K562 (cell line): ENCODE data around the gene TTLL8. TPM values are rescaled to one million over a fixed set of nuclear protein-coding genes. Genes with fewer than 3 reads are reported as not detected.

Source experiments
- ATAC-seq: fragments of 200-7000 bp; cut with Tn5 transposase; 3 replicates; pipeline ENCODE4 v1.9.1; 2020; ENCODE audit warnings: moderate library complexity
- BruUV-seq: library from RNA; stranded (reverse); fragments of 400-500 nt; replicated peaks from 2 replicates; lab custom pipeline; 2021; lab: Mats Ljungman, UMichigan
- CTCF ChIA-PET: fragments of 300-600 bp; formaldehyde crosslinking; extraction: SDS; loops from one replicate; lab custom pipeline; 2021; ENCODE audit warnings: low intra/inter-chr PET ratio; lab: Yijun Ruan, JAX
- POLR2A ChIA-PET: fragments of 300-600, 350-650 bp; sonication (Branson Sonifier 250); formaldehyde crosslinking; extraction: SDS; loops from one replicate; lab custom pipeline; 2021; ENCODE audit warnings: antibody characterized with exemption, inconsistent platforms; lab: Yijun Ruan, JAX
- DNase-seq, 4 experiments: peaks; one replicate each; pipeline versions ENCODE4 v3.0.0 to v3.0.0-alpha.2; 2011 to 2018; ENCODE audit warnings: low spot score in 3 of 4, mixed read lengths in 3 of 4; ENCODE audit errors: extremely low read depth in 1 of 4
- FAIRE-seq: peaks from 2 replicates; lab custom pipeline; 2011; peaks lifted over from hg19 to GRCh38; lab: Jason Lieb, UNC
- H2AFZ ChIP-seq: 2 replicates; pipeline ENCODE4 v1.6.0; 2011; ENCODE audit warnings: low read depth, low read length, control low read depth, inconsistent platforms
- H3K27ac ChIP-seq: fragments of 200-600 bp; 3 replicates; pipeline ENCODE4 v1.8.0; 2011; ENCODE audit warnings: low read depth, mild to moderate bottlenecking, control low read depth, inconsistent platforms, low read length, moderate library complexity, mixed read lengths; ENCODE audit errors: extremely low read depth
- H3K27me3 ChIP-seq, 2 experiments: fragments of 300-600 bp in 1 of 2; 2 replicates in 1 of 2; 3 replicates in 1 of 2; pipeline versions ENCODE4 v1.6.0 to v1.8.0; 2011; ENCODE audit warnings: inconsistent platforms in 2 of 2, low read length in 2 of 2, mild to moderate bottlenecking in 1 of 2, mixed read lengths in 1 of 2, moderate library complexity in 1 of 2; ENCODE audit not compliant: control insufficient read depth in 2 of 2, insufficient read depth in 2 of 2
- H3K36me3 ChIP-seq: fragments of 300-600 bp; 3 replicates; pipeline ENCODE4 v1.8.0; 2011; ENCODE audit warnings: mild to moderate bottlenecking, low read length, inconsistent platforms; ENCODE audit not compliant: control insufficient read depth, insufficient read depth
- H3K4me1 ChIP-seq, 2 experiments: fragments of 200-600 bp in 1 of 2; replicated peaks in 1 of 2; 2 replicates in 1 of 2; 3 replicates in 1 of 2; pipeline versions ENCODE4 v1.5.1 to v1.8.0; 2011; ENCODE audit warnings: inconsistent platforms in 2 of 2, low read length in 2 of 2, mild to moderate bottlenecking in 1 of 2, mixed read lengths in 1 of 2, moderate library complexity in 1 of 2; ENCODE audit not compliant: control insufficient read depth in 2 of 2, insufficient read depth in 2 of 2
- H3K4me2 ChIP-seq: 2 replicates; pipeline ENCODE4 v1.6.1; 2011; ENCODE audit warnings: low read length, control low read depth, inconsistent platforms, mixed read lengths; ENCODE audit not compliant: insufficient read depth
- H3K4me3 ChIP-seq: fragments of 200-600 bp; sonication (generic), shearing (Covaris generic); 2 replicates; pipeline ENCODE4 v1.5.1; 2016; ENCODE audit warnings: control low read depth, inconsistent platforms
- H3K79me2 ChIP-seq: fragments of 200-600 bp; 3 replicates; pipeline ENCODE4 v1.8.0; 2011; ENCODE audit warnings: low read length, inconsistent platforms; ENCODE audit not compliant: control insufficient read depth, insufficient read depth
- H3K9ac ChIP-seq, 2 experiments: 2 replicates each; pipeline versions ENCODE4 v1.6.0 to v1.6.1; 2011; ENCODE audit warnings: low read depth in 2 of 2, low read length in 2 of 2, control low read depth in 1 of 2, inconsistent platforms in 1 of 2, mild to moderate bottlenecking in 1 of 2, mixed read lengths in 1 of 2; ENCODE audit not compliant: insufficient read depth in 1 of 2
- H3K9me1 ChIP-seq: one replicate; pipeline ENCODE4 v1.6.0; 2011; ENCODE audit warnings: inconsistent platforms, mild to moderate bottlenecking, low read length, moderate library complexity; ENCODE audit not compliant: control insufficient read depth, insufficient read depth
- H3K9me3 ChIP-seq: replicated peaks from 2 replicates; pipeline ENCODE4 v1.5.1; 2011; ENCODE audit warnings: low read depth, low read length, inconsistent platforms; ENCODE audit not compliant: control insufficient read depth, insufficient read depth
- H4K20me1 ChIP-seq: replicated peaks from 2 replicates; pipeline ENCODE4 v1.6.1; 2011; ENCODE audit warnings: low read length, inconsistent platforms, mixed read lengths; ENCODE audit not compliant: control insufficient read depth, insufficient read depth
- EGR1 ChIP-seq: fragments of 450-650 bp; conservative IDR thresholded peaks from 2 replicates; pipeline ENCODE4 v1.6.1; 2017; ENCODE audit warnings: mild to moderate bottlenecking
- WGBS: fragments of 100-300 bp; shearing (Covaris generic); methylation state at CpG from one replicate; pipeline ENCODE4 v1.1.6; 2016; ENCODE audit warnings: low coverage, mixed read lengths; ENCODE audit not compliant: insufficient coverage; ENCODE audit errors: missing lambda C conversion rate; 5-methylcytosine and 5-hydroxymethylcytosine counted together
- in situ Hi-C: fragments of 300-500 bp; cut with MboI; formaldehyde crosslinking; loops from 4 replicates; pipeline ENCODE4 v1.15.0; 2018; ENCODE audit warnings: inconsistent platforms, mixed read lengths
- intact Hi-C: fragments of 100-400 bp; cut with micrococcal nuclease; formaldehyde crosslinking; loops from 2 replicates; pipeline ENCODE4 v1.14.2; 2022
- polyA plus RNA-seq, 8 experiments: library from polyadenylated mRNA; depleted of rRNA in 4 of 8; stranded (reverse) in 5 of 8; unstranded in 3 of 8; fragments of >200 nt; fragmentation: Nextera tagmentation in 2 of 8; fragmentation: Illumina TruSeq in 1 of 8; extraction: Ambion mirVana in 2 of 8; extraction: Trizol in 1 of 8; gene quantifications; 2 replicates each; pipeline versions ENCODE4 v1.2.1 to v1.2.3, GENCODE V29; 2011 to 2014; ENCODE audit warnings: inconsistent platforms in 1 of 8, missing spikeins in 1 of 8
- total RNA-seq, 7 experiments: library from RNA; depleted of rRNA in 6 of 7; stranded (reverse); fragments of >200 nt in 6 of 7; fragmentation: Illumina TruSeq in 2 of 7; extraction: Trizol in 2 of 7; gene quantifications; 2 replicates each; pipeline versions ENCODE4 v1.2.1 to v1.2.3, GENCODE V29; 2011 to 2021; ENCODE audit warnings: low replicate concordance in 1 of 7
- TF ChIP-seq, protein P1 (sequence below): fragments of 450-650 bp; IDR thresholded peaks from 2 replicates; pipeline ENCODE4 v1.6.1; 2018; ENCODE audit not compliant: partially characterized antibody

Gene TTLL8
- total and polyA plus RNA-seq, 9 of the 15 experiments (the other 6 are each of a cell fraction or from before 2014, with no cell fraction given), result not detected

DNA sequence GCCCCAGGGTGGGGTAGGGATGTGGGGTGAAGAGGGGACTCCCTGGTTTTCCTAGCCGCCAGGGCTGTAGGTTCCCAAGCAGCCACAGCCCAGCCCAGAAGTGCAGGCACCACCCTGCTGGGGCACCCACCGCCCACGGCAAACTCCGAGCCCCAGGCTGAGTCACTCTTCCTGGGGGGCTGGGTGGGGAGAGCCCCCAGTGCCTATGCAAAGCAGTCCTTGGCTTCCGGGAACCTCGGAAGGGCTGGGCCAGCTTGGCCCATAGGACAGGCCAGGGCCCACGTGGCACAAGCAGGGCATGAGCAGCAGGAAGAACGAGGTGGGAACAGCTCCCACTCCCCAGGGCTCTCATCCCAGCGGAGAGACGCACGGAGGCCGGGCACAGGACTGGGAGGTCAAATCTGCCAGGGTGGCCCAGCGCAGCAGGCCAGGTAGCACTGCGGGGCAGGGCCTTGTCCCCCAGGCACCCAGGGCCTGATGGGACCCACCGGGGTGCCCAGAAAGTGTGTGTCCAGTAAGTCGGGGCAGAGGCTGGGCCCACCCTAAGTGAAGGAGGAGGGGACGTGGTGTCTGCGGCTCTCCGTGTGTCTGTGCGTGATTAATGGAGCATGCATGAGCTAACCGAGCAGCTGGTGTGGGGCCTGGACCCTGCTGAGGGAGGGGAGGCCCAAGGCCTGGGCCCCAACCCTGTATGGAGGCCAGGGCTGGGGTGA, 41.0 kb downstream of the TTLL8 start:
- Histone ChIP-seq H3K27me3 (peaks cover 0 to 21% of the 10 kb centered on the region in 2 experiments; a peak in 2 of 5 replicates), H3K9ac (no peak overlapping the region), H3K79me2 (no peaks in the 10 kb centered on the region), H3K4me2 (no peak overlapping the region), H4K20me1 (no peaks in the 10 kb centered on the region; the same call in 1 of the 2 replicates), H3K27ac (no peak overlapping the region), H3K4me1 (peaks cover 0 to 40% of the 10 kb centered on the region in 2 experiments; a peak in 2 of 5 replicates), H3K36me3 (no peaks in the 10 kb centered on the region), H2AFZ (no peak overlapping the region), H3K9me1 (no peaks in the 10 kb centered on the region), H3K9me3 (no peaks in the 10 kb centered on the region; the same call in 1 of the 2 replicates), H3K4me3 (no peak overlapping the region)
- TF ChIP-seq, protein P1, sequence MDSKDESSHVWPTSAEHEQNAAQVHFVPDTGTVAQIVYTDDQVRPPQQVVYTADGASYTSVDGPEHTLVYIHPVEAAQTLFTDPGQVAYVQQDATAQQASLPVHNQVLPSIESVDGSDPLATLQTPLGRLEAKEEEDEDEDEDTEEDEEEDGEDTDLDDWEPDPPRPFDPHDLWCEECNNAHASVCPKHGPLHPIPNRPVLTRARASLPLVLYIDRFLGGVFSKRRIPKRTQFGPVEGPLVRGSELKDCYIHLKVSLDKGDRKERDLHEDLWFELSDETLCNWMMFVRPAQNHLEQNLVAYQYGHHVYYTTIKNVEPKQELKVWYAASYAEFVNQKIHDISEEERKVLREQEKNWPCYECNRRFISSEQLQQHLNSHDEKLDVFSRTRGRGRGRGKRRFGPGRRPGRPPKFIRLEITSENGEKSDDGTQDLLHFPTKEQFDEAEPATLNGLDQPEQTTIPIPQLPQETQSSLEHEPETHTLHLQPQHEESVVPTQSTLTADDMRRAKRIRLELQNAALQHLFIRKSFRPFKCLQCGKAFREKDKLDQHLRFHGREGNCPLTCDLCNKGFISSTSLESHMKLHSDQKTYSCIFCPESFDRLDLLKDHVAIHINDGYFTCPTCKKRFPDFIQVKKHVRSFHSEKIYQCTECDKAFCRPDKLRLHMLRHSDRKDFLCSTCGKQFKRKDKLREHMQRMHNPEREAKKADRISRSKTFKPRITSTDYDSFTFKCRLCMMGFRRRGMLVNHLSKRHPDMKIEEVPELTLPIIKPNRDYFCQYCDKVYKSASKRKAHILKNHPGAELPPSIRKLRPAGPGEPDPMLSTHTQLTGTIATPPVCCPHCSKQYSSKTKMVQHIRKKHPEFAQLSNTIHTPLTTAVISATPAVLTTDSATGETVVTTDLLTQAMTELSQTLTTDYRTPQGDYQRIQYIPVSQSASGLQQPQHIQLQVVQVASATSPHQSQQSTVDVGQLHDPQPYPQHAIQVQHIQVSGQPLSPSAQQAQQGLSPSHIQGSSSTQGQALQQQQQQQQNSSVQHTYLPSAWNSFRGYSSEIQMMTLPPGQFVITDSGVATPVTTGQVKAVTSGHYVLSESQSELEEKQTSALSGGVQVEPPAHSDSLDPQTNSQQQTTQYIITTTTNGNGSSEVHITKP, result no peak
- peak; percentile 35; the same call in 1 of the 2 replicates for TF ChIP-seq EGR1
- CTCF ChIA-PET, result no interaction called here
- ATAC-seq, result no peak
- POLR2A ChIA-PET, result no interaction called here
- no peak for FAIRE-seq
- WGBS, result 24% methylated on average over 14 of the region's 21 CpGs
- intact Hi-C loops, result no loop called here
- BruUV-seq, result no TSS peak
- in situ Hi-C loops, result no loop called here
- no peak for DNase-seq
